ENCODE measurements around the gene NPHP4.

DNA sequence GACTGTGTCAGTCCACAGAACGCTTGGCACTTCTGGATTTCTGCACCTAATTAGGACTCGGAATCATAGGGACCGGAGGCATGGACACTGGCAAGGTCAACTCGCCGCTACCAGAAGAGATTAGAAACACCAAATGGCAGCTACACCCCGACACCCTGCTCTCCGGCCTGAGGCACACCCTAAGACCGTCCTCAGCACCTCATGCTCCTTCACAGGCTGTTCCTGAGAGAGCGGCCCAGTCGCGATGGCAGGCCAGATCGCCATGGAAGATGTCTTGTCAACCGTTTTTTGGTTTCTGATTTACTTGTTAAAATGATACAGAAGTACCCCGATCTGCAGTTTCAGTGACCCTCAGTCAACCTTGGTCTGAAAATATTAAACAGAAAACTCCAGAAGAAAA, 46.8 kb downstream of the NPHP4 start:
- TF ChIP-seq, protein P1, sequence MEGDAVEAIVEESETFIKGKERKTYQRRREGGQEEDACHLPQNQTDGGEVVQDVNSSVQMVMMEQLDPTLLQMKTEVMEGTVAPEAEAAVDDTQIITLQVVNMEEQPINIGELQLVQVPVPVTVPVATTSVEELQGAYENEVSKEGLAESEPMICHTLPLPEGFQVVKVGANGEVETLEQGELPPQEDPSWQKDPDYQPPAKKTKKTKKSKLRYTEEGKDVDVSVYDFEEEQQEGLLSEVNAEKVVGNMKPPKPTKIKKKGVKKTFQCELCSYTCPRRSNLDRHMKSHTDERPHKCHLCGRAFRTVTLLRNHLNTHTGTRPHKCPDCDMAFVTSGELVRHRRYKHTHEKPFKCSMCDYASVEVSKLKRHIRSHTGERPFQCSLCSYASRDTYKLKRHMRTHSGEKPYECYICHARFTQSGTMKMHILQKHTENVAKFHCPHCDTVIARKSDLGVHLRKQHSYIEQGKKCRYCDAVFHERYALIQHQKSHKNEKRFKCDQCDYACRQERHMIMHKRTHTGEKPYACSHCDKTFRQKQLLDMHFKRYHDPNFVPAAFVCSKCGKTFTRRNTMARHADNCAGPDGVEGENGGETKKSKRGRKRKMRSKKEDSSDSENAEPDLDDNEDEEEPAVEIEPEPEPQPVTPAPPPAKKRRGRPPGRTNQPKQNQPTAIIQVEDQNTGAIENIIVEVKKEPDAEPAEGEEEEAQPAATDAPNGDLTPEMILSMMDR (IDR thresholded peaks at IDR 0.05 in 2 of 3, conservative IDR thresholded peaks at IDR 0.05 in 1 of 3; ENCODE audit: borderline replicate concordance in 1 of 3, insufficient read depth in 1 of 3, low read depth in 2 of 3, low read length in 2 of 3), result no peak
- TF ChIP-seq ELF1 (IDR thresholded peaks at IDR 0.05; ENCODE audit: borderline replicate concordance, low read depth), result no peak
- TF ChIP-seq YY1 (IDR thresholded peaks at IDR 0.05; ENCODE audit: extremely low read depth, insufficient replicate concordance, low read depth, low read length), result no peak
- no peak for TF ChIP-seq ZFX (IDR thresholded peaks at IDR 0.05)
- TF ChIP-seq POLR2A (IDR thresholded peaks at IDR 0.05; ENCODE audit: borderline replicate concordance, extremely low read depth, insufficient read depth, insufficient read length), result no peak
- TF ChIP-seq ZNF274 (IDR thresholded peaks at IDR 0.05; ENCODE audit: low read depth, low read length), result no peak
- no peak for TF ChIP-seq MAX (IDR thresholded peaks at IDR 0.05)
- no peak for TF ChIP-seq EZH2 (IDR thresholded peaks at IDR 0.05)
- no peak for TF ChIP-seq POLR2AphosphoS5 (IDR thresholded peaks at IDR 0.05; ENCODE audit: low read depth, low read length)
- TF ChIP-seq ATF3 (IDR thresholded peaks at IDR 0.05), result no peak
- TF ChIP-seq, protein P2, sequence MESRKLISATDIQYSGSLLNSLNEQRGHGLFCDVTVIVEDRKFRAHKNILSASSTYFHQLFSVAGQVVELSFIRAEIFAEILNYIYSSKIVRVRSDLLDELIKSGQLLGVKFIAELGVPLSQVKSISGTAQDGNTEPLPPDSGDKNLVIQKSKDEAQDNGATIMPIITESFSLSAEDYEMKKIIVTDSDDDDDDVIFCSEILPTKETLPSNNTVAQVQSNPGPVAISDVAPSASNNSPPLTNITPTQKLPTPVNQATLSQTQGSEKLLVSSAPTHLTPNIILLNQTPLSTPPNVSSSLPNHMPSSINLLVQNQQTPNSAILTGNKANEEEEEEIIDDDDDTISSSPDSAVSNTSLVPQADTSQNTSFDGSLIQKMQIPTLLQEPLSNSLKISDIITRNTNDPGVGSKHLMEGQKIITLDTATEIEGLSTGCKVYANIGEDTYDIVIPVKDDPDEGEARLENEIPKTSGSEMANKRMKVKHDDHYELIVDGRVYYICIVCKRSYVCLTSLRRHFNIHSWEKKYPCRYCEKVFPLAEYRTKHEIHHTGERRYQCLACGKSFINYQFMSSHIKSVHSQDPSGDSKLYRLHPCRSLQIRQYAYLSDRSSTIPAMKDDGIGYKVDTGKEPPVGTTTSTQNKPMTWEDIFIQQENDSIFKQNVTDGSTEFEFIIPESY (IDR thresholded peaks at IDR 0.05; ENCODE audit: extremely low read depth, insufficient replicate concordance, low read length), result no peak
- TF ChIP-seq, protein P3, sequence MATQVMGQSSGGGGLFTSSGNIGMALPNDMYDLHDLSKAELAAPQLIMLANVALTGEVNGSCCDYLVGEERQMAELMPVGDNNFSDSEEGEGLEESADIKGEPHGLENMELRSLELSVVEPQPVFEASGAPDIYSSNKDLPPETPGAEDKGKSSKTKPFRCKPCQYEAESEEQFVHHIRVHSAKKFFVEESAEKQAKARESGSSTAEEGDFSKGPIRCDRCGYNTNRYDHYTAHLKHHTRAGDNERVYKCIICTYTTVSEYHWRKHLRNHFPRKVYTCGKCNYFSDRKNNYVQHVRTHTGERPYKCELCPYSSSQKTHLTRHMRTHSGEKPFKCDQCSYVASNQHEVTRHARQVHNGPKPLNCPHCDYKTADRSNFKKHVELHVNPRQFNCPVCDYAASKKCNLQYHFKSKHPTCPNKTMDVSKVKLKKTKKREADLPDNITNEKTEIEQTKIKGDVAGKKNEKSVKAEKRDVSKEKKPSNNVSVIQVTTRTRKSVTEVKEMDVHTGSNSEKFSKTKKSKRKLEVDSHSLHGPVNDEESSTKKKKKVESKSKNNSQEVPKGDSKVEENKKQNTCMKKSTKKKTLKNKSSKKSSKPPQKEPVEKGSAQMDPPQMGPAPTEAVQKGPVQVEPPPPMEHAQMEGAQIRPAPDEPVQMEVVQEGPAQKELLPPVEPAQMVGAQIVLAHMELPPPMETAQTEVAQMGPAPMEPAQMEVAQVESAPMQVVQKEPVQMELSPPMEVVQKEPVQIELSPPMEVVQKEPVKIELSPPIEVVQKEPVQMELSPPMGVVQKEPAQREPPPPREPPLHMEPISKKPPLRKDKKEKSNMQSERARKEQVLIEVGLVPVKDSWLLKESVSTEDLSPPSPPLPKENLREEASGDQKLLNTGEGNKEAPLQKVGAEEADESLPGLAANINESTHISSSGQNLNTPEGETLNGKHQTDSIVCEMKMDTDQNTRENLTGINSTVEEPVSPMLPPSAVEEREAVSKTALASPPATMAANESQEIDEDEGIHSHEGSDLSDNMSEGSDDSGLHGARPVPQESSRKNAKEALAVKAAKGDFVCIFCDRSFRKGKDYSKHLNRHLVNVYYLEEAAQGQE (IDR thresholded peaks at IDR 0.05; ENCODE audit: low read depth), result no peak
- TF ChIP-seq EGR1 (IDR thresholded peaks at IDR 0.05; ENCODE audit: low read depth), result no peak
- TF ChIP-seq TCF7L2 (IDR thresholded peaks at IDR 0.05; ENCODE audit: borderline replicate concordance, extremely low read depth, insufficient read depth, insufficient read length), result no peak
